Astrocyte (in vitro differentiated cells and primary cell): ENCODE results near the gene DHX16. TPM values are rescaled to one million over a fixed set of nuclear protein-coding genes. Genes with fewer than 3 reads are reported as not detected.

Source experiments
- DNase-seq: peaks from one replicate; pipeline ENCODE4 v3.0.0-alpha.2; 2010; ENCODE audit warnings: low read depth
- FAIRE-seq: peaks from 2 replicates; lab custom pipeline; 2011; peaks lifted over from hg19 to GRCh38; lab: Jason Lieb, UNC
- H2AFZ ChIP-seq: 2 replicates; pipeline ENCODE4 v1.6.0; 2012; ENCODE audit warnings: low read depth, low read length, inconsistent platforms
- H3K27ac ChIP-seq: 2 replicates; pipeline ENCODE4 v1.5.1; 2011; ENCODE audit warnings: low read depth, low read length, inconsistent platforms
- H3K27me3 ChIP-seq: 2 replicates; pipeline ENCODE4 v1.6.0; 2011; ENCODE audit warnings: low read length, inconsistent platforms; ENCODE audit not compliant: insufficient read depth
- H3K36me3 ChIP-seq: 2 replicates; pipeline ENCODE4 v1.5.1; 2011; ENCODE audit warnings: low read length, inconsistent platforms; ENCODE audit not compliant: insufficient read depth
- H3K4me1 ChIP-seq: 2 replicates; pipeline ENCODE4 v1.5.1; 2011; ENCODE audit warnings: low read length, inconsistent platforms; ENCODE audit not compliant: insufficient read depth
- H3K4me2 ChIP-seq: 2 replicates; pipeline ENCODE4 v1.6.0; 2012; ENCODE audit warnings: low read length, inconsistent platforms
- H3K4me3 ChIP-seq: 2 replicates; pipeline ENCODE4 v1.5.1; 2011; ENCODE audit warnings: low read depth, mild to moderate bottlenecking, low read length, inconsistent platforms; ENCODE audit not compliant: insufficient read depth
- H3K79me2 ChIP-seq: 2 replicates; pipeline ENCODE4 v1.6.0; 2012; ENCODE audit warnings: mild to moderate bottlenecking, low read length, inconsistent platforms; ENCODE audit not compliant: insufficient read depth
- H3K9ac ChIP-seq: 2 replicates; pipeline ENCODE4 v1.6.0; 2012; ENCODE audit warnings: mild to moderate bottlenecking, low read length, inconsistent platforms
- H3K9me3 ChIP-seq: 2 replicates; pipeline ENCODE4 v1.5.1; 2012; ENCODE audit warnings: low read depth, mild to moderate bottlenecking, low read length, inconsistent platforms; ENCODE audit not compliant: insufficient read depth
- H4K20me1 ChIP-seq: 2 replicates; pipeline ENCODE4 v1.6.0; 2012; ENCODE audit warnings: low read length, inconsistent platforms; ENCODE audit not compliant: insufficient read depth
- H3K27ac Mint-ChIP-seq: one replicate; pipeline ENCODE4 v1.8.0; 2021; ENCODE audit warnings: mild to moderate bottlenecking, mixed read lengths; ENCODE audit not compliant: unreplicated experiment
- H3K27me3 Mint-ChIP-seq: one replicate; pipeline ENCODE4 v1.8.0; 2021; ENCODE audit warnings: low read depth, mixed read lengths; ENCODE audit not compliant: unreplicated experiment
- H3K36me3 Mint-ChIP-seq: one replicate; pipeline ENCODE4 v1.8.0; 2021; ENCODE audit warnings: low read depth, mixed read lengths; ENCODE audit not compliant: unreplicated experiment
- H3K4me1 Mint-ChIP-seq: one replicate; pipeline ENCODE4 v1.8.0; 2021; ENCODE audit warnings: low read depth, mixed read lengths; ENCODE audit not compliant: unreplicated experiment
- H3K4me3 Mint-ChIP-seq: one replicate; pipeline ENCODE4 v1.8.0; 2021; ENCODE audit warnings: mild to moderate bottlenecking, moderate library complexity, mixed read lengths; ENCODE audit not compliant: unreplicated experiment
- H3K9me3 Mint-ChIP-seq: one replicate; pipeline ENCODE4 v1.8.0; 2021; ENCODE audit warnings: mild to moderate bottlenecking, mixed read lengths; ENCODE audit not compliant: unreplicated experiment
- CTCF ChIP-seq: IDR thresholded peaks from 2 replicates; pipeline ENCODE4 v1.5.1; 2011; ENCODE audit warnings: low read depth, mild to moderate bottlenecking, inconsistent platforms, low read length, moderate library complexity; ENCODE audit not compliant: insufficient read depth
- EZH2 ChIP-seq: IDR thresholded peaks from 2 replicates; pipeline ENCODE4 v1.6.1; 2012; ENCODE audit warnings: mild to moderate bottlenecking, low read length, inconsistent platforms; ENCODE audit not compliant: insufficient read depth
- total RNA-seq: library from RNA; stranded (reverse); gene quantifications from 2 replicates; pipeline ENCODE4 v1.2.1, GENCODE V29; 2021

The DHX16 gene
- total RNA-seq, 1 donor from 2014 or later: 30.0 TPM

- no peak for FAIRE-seq
Observed at GRCh38 chr6:30689985-30690384, 17.2 kb upstream of the DHX16 start.

GRCh38 chr6:30689022-30689865 is 16.4 kb upstream of the DHX16 start:
- no peaks in the 10 kb centered on the region for H3K9me3 ChIP-seq
- H3K4me1 Mint-ChIP-seq: peaks cover 36% of the 10 kb centered on the region
- no peak overlapping the region for H3K27ac ChIP-seq
- FAIRE-seq (no peak), DNase-seq (no peak)
- TF ChIP-seq CTCF (no peak), EZH2 (no peak)
- H2AFZ ChIP-seq: no peak overlapping the region
- no peaks in the 10 kb centered on the region for H3K27me3 Mint-ChIP-seq
- peaks cover 58% of the 10 kb centered on the region for H3K79me2 ChIP-seq
- peaks cover 9% of the 10 kb centered on the region for H3K36me3 Mint-ChIP-seq
- H3K27me3 ChIP-seq: no peaks in the 10 kb centered on the region
- peaks cover 2% of the 10 kb centered on the region for H3K9me3 Mint-ChIP-seq
- H3K27ac Mint-ChIP-seq: peak overlapping the region; percentile 64
- H3K4me3 ChIP-seq: peak overlapping the region; percentile 77
- no peaks in the 10 kb centered on the region for H3K36me3 ChIP-seq
- peaks cover 20% of the 10 kb centered on the region for H4K20me1 ChIP-seq
- peak overlapping the region; percentile 98 for H3K9ac ChIP-seq
- peaks cover 38% of the 10 kb centered on the region for H3K4me1 ChIP-seq
- H3K4me3 Mint-ChIP-seq: peak overlapping the region; percentile 89
- H3K4me2 ChIP-seq: peak overlapping the region; percentile 100

More at GRCh38 chr6:30689985-30690384, 17.2 kb upstream of the DHX16 start:
- peaks cover 14% of the 10 kb centered on the region for H4K20me1 ChIP-seq
- H3K9me3 ChIP-seq: no peaks in the 10 kb centered on the region
- Mint-ChIP-seq H3K9me3 (peaks cover 2% of the 10 kb centered on the region), H3K27me3 (no peaks in the 10 kb centered on the region), H3K4me1 (peaks cover 37% of the 10 kb centered on the region), H3K27ac (peak overlapping the region; percentile 92), H3K4me3 (peak overlapping the region; percentile 89), H3K36me3 (peaks cover 9% of the 10 kb centered on the region)
- H3K27me3 ChIP-seq: no peaks in the 10 kb centered on the region
- peak overlapping the region; percentile 77 for H3K4me3 ChIP-seq
- DNase-seq: no peak
- peak overlapping the region; percentile 83 for H3K9ac ChIP-seq
- no peaks in the 10 kb centered on the region for H3K36me3 ChIP-seq
- peaks cover 35% of the 10 kb centered on the region for H3K4me1 ChIP-seq
- no peak overlapping the region for H2AFZ ChIP-seq
- H3K27ac ChIP-seq: peak overlapping the region; percentile 86
- TF ChIP-seq CTCF (no peak), EZH2 (no peak)
- peaks cover 50% of the 10 kb centered on the region for H3K79me2 ChIP-seq
- peak overlapping the region; percentile 100 for H3K4me2 ChIP-seq

- Histone ChIP-seq H3K27me3 (no peaks in the 10 kb centered on the region), H3K9me3 (no peaks in the 10 kb centered on the region), H4K20me1 (peaks cover 27% of the 10 kb centered on the region), H3K27ac (peak overlapping the region; percentile 95), H3K4me3 (peak overlapping the region; percentile 87), H3K9ac (peak overlapping the region; percentile 98), H2AFZ (no peak overlapping the region), H3K4me2 (peak overlapping the region; percentile 100), H3K36me3 (no peaks in the 10 kb centered on the region), H3K4me1 (peaks cover 38% of the 10 kb centered on the region), H3K79me2 (peaks cover 65% of the 10 kb centered on the region)
- Mint-ChIP-seq H3K4me3 (peak overlapping the region; percentile 97), H3K9me3 (peaks cover 2% of the 10 kb centered on the region), H3K36me3 (peaks cover 13% of the 10 kb centered on the region), H3K27ac (peak overlapping the region; percentile 87), H3K27me3 (no peaks in the 10 kb centered on the region), H3K4me1 (peaks cover 36% of the 10 kb centered on the region)
- DNase-seq (no peak), FAIRE-seq (no peak)
- no peak for TF ChIP-seq EZH2
- no peak for TF ChIP-seq CTCF
Observed at GRCh38 chr6:30688569-30688968, 15.8 kb upstream of the DHX16 start.
